ENCODE measurements around the gene SQSTM1. TPM values are rescaled to one million over a fixed set of nuclear protein-coding genes. Genes with fewer than 3 reads are reported as not detected.

Gene SQSTM1
- total and polyA plus RNA-seq, 9 of the 15 experiments (the other 6 are each of a cell fraction or from before 2014, with no cell fraction given): 5.6 to 148 (median 64.0) TPM

- no peak for TF ChIP-seq SMARCB1 (IDR thresholded peaks at IDR 0.05; ENCODE audit: insufficient read length, low read depth)
- TF ChIP-seq HINFP (tag; conservative IDR thresholded peaks at IDR 0.05; ENCODE audit: low read depth): no peak
- no peak for TF ChIP-seq TSHZ1 (CRISPR knock-in tag; IDR thresholded peaks at IDR 0.05)
- no peak for TF ChIP-seq ZNF778 (CRISPR knock-in tag; IDR thresholded peaks at IDR 0.05)
- no peak for TF ChIP-seq HCFC1 (IDR thresholded peaks at IDR 0.05; ENCODE audit: low read depth, low read length)
- TF ChIP-seq ZNF408 (CRISPR knock-in tag; IDR thresholded peaks at IDR 0.05; ENCODE audit: low read depth): no peak
- TF ChIP-seq NFE2 (IDR thresholded peaks at IDR 0.05; ENCODE audit: low read depth): no peak
- TF ChIP-seq TAF7 (tag; IDR thresholded peaks at IDR 0.05): no peak
- TF ChIP-seq GTF2E2 (tag; IDR thresholded peaks at IDR 0.05): no peak
- no peak for TF ChIP-seq RERE (CRISPR knock-in tag; IDR thresholded peaks at IDR 0.05; ENCODE audit: borderline replicate concordance)
- 0 out of 4 replicates have a peak, but pooled peaks of 1 of the 2 experiments have one; percentile 3 for TF ChIP-seq RAD21 (CRISPR knock-in tag; conservative IDR thresholded peaks at IDR 0.05 in 1 of 2, IDR thresholded peaks at IDR 0.05 in 1 of 2)
- TF ChIP-seq CCAR2 (IDR thresholded peaks at IDR 0.05; ENCODE audit: low read depth, low read length): no peak
- TF ChIP-seq SIN3B (IDR thresholded peaks at IDR 0.05; ENCODE audit: low read depth): no peak
- TF ChIP-seq PTTG1 (tag; IDR thresholded peaks at IDR 0.05; ENCODE audit: low read depth): no peak
- no peak for TF ChIP-seq OTX1 (CRISPR knock-in tag; IDR thresholded peaks at IDR 0.05)
- no peak for TF ChIP-seq ZFPM2 (CRISPR knock-in tag; IDR thresholded peaks at IDR 0.05)
- no peak for TF ChIP-seq DACH1 (IDR thresholded peaks at IDR 0.05; ENCODE audit: partially characterized antibody)
Observed at GRCh38 chr5:179837076-179838011, 16.6 kb downstream of the SQSTM1 start (continued).

All from K562 (cell line).